GM20000 (cell line): Measurements from ENCODE around the gene SETD3.

ENCODE experiments used
- DNase-seq: peaks from one replicate; pipeline ENCODE4 v3.0.0; 2012; ENCODE audit warnings: low spot score
- CTCF ChIP-seq: IDR thresholded peaks from 2 replicates; pipeline ENCODE4 v1.5.1; 2012; ENCODE audit warnings: mild to moderate bottlenecking, control low read depth; ENCODE audit errors: extremely low read depth, missing control alignments

SETD3 gene

DNA sequence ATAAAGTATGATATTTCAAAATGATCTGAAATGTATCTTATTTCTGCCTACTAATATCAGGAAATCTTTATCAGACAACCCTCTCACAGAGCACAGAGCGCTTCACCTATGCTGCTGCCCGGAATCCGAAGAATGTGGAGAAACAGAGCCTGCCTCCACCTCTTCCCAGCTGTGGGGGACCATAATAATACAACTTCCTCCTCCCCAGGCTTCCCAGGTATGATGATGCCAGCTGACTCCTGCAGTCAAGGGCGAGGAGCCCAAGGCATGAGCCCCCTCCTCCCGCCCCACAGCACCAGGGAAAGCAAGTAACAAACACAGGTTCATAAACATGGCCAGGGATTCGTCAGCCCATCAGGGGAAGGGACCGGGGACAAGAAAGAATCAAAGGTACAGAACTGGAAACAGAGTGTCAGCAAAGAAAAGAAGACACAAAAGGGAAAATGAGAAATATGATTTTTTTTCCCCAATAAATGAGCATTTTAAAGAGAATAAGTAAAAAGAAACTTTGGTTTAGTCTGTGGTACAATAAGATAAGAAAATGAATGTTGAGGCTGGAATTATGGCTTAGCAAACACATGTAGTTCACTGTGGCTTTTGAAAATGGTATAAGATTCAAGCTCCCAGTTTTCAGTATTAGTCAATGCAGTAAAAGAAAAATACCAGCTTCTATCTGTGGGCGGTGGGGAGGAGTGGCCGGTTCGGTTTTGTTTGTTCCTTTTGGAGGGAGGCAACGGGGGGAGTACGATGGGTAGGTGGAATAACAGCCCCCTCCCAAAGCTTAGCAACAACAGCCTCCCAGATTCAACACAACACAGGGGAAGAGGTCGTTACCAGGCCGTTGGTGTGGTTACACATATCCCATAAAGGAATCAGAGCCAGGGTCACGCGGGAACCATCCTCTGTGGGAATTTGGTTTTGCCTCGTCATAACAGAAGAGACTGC lies 68.3 kb downstream of the SETD3 start:
- DNase-seq: no peak
- TF ChIP-seq CTCF: no peak

GRCh38 chr14:99410019-99410418 lies 70.6 kb downstream of the SETD3 start:
- no peak for TF ChIP-seq CTCF
- no peak for DNase-seq

GRCh38 chr14:99408971-99409289 lies 71.7 kb downstream of the SETD3 start:
- no peak for TF ChIP-seq CTCF
- no peak for DNase-seq

DNA sequence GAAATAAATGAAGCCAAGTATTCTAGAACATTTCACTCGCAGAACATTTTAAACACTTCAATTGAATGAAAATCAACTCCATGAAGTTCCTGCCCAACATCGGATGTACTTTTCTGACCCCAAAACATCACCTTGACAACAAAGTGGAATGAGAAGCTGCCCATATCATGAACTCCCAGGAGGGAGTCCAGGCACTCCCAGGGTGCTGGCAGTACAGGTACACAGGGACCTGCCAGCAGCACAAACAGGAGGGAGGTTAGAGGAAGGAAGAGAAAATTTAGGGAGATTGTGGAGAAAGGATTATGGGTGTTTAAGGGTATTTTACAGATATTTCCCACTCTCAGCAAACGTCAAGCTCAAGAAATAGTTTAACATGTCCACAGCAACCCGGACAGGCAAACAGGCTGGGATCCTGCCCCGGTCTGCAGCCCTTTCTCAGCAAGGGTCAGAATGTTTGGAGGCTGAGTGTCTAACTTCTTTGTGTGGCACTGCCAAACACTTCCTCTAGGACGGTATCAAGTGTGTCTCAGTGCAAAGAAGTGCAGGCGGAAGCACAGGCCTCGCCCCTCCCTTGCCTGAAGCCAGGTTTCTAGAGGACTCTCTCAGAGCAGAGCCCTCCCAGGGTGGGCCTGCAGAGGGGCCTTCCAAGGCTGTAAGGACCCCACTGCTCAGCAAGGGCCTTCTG lies 72.2 kb downstream of the SETD3 start:
- TF ChIP-seq CTCF: no peak

GRCh38 chr14:99407416-99407815 lies 73.2 kb downstream of the SETD3 start:
- no peak for TF ChIP-seq CTCF
- DNase-seq: no peak

More for the DNA sequence above, 72.2 kb downstream of the SETD3 start:
- DNase-seq: no peak

DNA sequence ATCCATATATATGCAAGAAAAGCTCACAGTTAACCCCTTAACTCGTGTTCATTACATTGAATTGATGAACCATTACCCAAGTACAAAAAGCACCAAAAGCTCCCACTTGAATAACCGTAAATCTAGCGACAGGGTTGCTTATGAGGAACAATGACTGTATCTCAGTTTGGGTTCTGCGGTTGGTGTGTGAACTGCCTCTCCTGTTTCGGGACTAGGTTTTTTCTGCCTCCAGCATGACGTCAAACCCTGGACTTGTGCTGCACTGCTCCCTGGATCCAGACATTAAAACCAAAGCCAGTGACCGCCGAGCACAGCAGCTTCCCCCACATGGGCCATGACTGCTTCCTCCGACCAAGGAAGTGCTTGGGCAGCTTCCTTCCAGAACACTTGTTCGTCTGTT lies 77.7 kb downstream of the SETD3 start:
- TF ChIP-seq CTCF: no peak

DNA sequence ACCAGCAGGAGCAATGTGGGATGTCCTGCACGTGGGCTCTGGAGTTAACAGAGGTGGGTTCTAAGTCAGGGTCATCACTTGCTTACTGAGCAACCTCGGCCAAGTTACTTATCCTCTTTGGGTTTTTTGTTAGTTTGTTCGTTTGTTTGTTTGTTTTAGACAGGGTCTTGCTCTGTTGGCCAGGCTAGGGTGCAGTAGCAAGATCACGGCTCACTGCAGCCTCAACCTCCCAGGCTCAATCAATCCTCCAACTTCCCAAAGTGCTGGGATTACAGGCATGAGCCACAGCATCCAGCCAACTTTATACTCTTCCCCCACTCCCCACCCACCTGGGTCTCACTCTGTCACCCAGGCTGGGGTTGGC lies 78.4 kb downstream of the SETD3 start:
- DNase-seq: no peak
- TF ChIP-seq CTCF: no peak

More for the DNA sequence above, 77.7 kb downstream of the SETD3 start:
- DNase-seq: no peak
